Activated CD4-positive, alpha-beta T cell treated with anti-CD3 and anti-CD28 coated beads, Interleukin-2, amount 50 U/mL, for 1 hour (primary cell): ENCODE results near the gene RPS29.

Experiments
- DNase-seq: peaks from one replicate; pipeline ENCODE4 v3.0.0-alpha.2; 2020

Gene RPS29

DNA sequence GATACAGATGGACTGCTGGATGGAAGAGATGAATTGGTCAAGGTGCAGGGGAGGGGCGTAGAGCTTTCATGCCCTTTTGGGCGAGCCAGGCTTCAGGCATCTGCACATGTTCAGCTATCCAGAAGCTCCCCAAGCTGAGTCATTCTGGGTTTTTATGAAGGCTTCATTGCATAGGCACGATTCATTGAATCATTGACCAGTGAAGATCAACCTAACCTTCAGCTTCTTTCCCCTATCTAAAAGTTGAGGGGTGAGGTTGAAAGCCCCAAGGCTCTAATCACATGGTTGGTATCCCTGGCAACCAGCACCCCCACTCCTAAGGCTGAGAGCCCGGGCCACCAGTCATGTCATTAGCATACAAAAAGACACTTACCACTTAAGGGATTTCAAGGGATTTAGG lies 36.3 kb downstream of the RPS29 start:
- no peak for DNase-seq

DNA sequence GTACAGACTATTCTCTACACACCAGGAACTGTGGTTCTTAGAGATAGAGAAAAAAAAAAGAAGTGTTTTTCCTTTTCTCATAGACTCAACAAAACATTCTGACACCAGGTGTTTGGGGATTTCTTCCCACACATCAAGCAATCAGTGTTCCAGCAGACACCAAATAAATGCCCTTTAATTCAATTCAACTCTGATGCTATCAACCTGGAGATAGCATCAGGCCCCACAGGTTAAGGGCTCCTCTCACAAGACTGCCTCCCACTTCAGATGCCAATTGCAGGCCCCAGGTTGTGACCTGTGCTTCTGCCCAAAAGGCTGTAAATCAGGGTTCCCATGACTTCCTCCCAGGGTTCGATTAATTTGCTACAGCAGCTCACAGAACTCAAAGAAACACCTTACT lies 36.7 kb downstream of the RPS29 start:
- no peak for DNase-seq

DNA sequence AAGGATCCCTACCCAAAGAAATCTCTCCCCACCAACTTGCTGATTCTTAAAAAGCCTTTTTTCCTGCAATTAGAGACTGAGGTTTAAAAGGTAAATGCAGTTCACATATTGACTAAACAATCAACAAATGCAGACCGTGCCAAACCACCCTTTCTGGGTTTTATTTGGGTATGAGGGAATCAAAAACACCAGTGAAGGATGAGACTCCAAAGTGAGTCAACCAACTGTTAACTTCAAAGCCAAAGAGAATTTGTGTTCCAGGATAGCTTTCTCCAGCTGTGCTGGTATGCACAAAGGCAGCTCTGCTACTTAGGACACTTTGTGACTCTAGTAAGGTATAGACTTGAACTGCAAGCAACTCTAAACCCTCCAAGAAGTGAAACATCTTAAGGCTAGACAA lies 39.4 kb downstream of the RPS29 start:
- no peak for DNase-seq

DNA sequence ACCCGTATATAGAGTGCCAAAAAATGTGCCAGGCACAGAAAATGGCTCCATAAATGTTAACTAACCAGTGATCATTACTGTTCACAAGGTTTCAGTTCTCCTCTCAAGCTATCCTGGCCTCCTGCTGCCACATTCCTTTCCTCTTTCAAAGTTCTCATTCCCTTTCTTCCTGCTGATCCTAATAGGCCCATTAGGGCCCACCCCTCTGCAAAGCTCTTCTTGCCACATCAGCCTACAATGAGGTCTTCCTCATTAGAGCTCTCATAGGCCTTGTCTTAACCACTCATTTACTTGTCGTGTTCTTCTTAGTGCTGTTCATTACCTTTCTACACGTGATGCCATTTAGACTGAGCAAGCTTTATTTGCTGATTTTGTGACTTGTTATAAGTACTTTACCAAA lies 40.5 kb downstream of the RPS29 start:
- DNase-seq = no peak

DNA sequence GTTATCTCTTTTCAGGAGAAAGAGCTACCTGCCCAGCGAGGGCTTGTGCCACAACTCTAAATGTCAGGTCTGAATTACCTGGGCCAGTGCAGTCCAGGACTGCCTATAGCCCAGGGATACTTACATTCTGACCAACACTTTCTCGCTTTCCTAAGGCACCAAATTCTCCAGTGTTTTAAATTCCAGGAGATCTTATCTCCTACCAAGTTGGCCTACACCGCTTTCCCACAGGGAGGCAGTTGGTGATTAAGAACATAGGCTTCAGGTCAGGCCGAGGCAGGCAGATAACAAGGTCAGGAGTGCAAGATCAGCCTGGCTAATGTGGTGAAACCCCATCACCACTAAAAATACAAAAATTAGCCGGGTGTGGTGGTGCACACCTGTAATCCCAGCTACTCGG lies 41.1 kb downstream of the RPS29 start:
- no peak for DNase-seq

DNA sequence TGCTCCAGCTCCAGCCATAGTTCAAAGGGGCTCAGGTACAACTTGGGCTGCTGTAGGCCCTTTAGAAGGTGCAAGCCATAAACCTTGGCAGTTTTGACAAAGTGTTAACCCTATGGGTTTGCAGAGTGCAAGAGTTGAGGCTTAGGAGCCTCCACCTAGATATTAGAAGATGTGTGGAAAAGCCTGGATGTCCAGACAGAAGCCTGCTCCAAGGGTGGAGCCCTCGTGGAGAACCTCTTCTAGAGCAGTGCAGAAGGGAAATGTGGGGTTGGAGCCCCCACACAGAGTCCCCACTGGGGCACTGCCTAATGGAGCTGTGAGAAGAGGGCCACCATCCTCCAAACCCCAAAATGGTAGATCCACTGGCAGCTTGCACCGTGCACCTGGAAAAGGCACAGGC lies 45.1 kb downstream of the RPS29 start:
- no peak for DNase-seq

DNA sequence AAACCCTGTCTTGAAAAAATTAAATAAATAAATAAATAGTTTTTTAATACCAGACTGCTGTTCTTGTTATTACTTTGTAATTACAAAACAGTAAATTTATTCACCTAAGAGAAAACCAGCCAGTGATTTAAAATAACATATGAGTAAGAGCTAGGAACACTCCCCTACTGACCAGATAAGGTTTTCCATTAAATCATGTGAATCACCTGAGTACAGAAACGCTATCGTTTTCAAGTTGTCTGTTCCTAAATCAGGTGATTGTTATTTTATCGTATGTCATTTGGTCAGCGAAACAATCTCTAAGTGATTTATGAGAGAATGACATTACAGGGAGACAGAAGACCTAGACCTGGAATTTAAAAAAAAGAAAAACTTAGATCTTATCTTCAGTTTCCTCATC lies 47.3 kb downstream of the RPS29 start:
- no peak for DNase-seq
